Mammary epithelial cell (primary cell): ENCODE results near the gene ZFP36L1.

Source experiments
- CTCF ChIP-seq, 2 donors: IDR thresholded peaks in 1 of 2; conservative IDR thresholded peaks in 1 of 2; 2 replicates each; pipeline ENCODE4 v1.5.1; 2011 to 2012; ENCODE audit warnings: inconsistent platforms in 2 of 2, low read length in 2 of 2, mild to moderate bottlenecking in 2 of 2, control low read depth in 1 of 2, low read depth in 1 of 2; ENCODE audit not compliant: insufficient read depth in 1 of 2; ENCODE audit errors: extremely low read depth in 1 of 2
- EZH2 ChIP-seq: IDR thresholded peaks from 2 replicates; pipeline ENCODE4 v1.6.1; 2012; ENCODE audit warnings: low read length, inconsistent platforms, borderline replicate concordance

- TF ChIP-seq CTCF (conservative IDR thresholded peaks at IDR 0.05 in 1 of 2, IDR thresholded peaks at IDR 0.05 in 1 of 2; ENCODE audit: extremely low read depth in 1 of 2, insufficient read depth in 1 of 2, low read depth in 1 of 2, low read length in 2 of 2) = no peak
- no peak for TF ChIP-seq EZH2
Observed at GRCh38 chr14:68740788-68741476, 51.9 kb downstream of the ZFP36L1 start.
